GM19468 (cell line): ENCODE results near the gene MRM2.

Experiments
- ATAC-seq: cut with Tn5 transposase; IDR thresholded peaks from one replicate; pipeline ENCODE4 v1.9.1; 2021; ENCODE audit warnings: mild to moderate bottlenecking, moderate library complexity, moderate number of reproducible peaks; ENCODE audit not compliant: unreplicated experiment; ENCODE audit errors: extremely low read depth

The MRM2 gene

DNA sequence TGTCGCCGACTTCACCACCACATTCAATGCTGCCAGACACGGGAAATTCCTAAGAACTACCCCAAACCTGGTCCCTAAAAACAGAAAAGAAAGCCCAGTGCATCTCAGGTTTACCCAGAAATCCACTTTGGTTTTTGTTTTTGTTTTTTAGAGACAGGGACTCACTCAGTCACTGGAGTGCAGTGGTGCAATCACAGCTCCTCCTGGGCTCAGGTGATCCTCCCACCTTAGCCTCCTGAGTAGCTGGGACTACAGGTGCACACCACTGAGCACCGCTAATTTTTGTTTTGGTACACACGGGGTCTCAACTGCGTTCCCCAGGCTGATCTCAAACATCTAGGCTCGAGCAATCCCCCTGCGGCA lies 32.1 kb downstream of the MRM2 start:
- ATAC-seq: no peak

DNA sequence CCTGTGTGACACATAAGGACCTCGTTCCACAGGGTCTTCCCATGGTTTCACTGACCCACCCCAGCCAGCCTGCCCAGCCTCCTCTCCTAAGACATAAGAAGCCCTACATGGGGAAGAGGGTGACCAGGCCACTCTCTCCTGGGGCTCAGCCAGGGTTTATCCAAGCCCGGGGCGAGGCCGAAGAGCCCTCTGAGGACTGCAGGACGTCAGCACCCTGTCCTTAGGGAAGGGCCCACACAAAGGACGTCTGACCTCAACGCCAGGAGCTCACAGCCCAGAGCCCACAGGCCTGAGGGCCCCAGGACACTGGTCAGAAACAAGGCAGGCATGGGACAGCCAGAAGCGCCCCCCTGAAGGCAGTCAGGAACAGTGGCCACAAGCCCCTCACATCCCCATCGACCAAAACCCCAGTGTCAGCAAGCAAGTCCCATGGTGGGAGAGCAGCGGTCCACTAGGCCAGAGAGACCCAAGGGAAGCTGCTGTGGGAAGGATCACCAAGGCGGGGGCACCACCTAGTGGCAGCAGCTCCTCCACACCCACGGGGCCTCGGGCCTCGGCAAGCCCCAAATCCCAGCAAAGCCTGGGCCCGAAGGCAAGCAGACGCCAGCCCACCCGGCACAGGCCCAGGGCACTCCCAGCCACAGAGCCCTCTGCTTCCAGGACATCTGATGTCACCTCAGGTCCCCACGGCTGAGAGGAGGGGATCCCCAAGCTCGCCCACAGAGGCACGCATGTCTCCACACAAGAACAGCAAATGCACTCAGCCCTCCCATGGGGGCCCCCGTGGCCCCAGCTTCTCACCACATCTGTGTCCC lies 32.7 kb downstream of the MRM2 start:
- ATAC-seq: no peak

DNA sequence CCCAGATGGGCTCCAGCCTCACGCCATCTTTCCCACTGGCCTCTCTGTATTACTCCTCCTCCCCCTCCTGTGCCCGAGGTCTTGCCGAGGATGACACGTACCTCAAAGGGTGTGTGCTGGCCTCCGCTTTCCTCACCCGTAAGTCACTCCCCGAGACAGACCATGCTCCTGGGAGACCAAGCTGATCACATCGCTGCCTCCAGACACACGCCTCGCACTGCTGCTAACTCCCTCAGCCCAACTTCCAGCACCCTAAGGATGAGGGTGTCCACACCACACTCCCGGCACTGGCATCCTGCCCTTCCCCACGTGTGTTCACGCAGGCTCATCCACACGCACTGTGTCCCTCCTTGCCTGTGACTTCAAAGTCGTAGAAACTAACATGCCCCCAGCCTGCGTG lies 33.3 kb downstream of the MRM2 start:
- ATAC-seq: no peak

DNA sequence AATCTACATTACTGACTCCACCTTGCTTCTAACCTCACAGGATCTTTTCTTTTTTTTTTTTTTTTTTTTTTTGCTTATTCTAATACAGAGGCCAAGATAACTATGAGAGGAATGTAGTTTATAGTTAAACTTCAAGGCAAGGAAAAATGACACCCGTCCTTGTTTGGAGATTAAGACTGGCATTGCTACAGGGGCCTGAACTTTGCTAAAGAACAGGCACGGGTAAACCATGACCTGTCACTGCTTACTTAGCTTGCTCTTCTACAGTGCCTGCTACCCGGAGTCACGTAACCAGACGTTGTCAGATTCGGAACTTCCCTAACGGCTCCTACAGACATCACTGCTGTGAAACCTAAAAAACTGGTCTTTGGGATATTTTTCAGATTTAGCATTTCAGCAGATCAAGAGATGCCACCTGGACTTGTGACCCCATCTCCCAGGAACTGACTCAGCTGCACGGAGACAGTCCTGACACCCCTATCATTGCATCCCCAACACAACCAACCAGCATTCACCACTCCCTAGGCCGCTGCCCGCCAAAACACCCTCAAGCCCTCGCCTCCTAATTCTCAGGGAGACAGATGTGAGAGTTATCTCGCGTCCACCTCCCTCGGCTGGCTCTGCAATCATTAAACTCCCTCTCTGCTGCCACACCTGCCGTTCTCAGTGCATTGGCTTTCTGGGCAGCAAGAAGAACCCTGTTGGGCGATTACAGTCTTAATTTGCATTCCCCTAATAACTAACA lies 36.8 kb downstream of the MRM2 start:
- ATAC-seq: no peak

DNA sequence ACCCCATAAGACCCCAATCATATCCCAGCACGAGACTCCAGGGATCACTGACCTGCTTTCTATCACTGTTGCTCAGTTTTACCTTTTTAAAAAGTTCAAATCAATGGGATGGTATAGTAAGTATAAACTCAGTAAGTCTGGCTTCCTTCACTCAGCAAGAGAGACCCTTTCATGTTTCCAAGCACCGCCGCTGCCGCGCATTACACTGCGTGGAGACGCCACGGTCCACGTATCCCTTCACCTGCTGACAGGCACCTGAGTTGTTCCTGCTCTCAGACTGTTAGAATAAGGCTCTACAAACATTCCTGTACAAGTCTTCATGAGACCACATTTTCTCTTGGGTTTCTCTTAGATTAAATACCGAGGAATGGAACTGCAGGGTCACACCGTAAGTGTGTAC lies 37.6 kb downstream of the MRM2 start:
- ATAC-seq: no peak

DNA sequence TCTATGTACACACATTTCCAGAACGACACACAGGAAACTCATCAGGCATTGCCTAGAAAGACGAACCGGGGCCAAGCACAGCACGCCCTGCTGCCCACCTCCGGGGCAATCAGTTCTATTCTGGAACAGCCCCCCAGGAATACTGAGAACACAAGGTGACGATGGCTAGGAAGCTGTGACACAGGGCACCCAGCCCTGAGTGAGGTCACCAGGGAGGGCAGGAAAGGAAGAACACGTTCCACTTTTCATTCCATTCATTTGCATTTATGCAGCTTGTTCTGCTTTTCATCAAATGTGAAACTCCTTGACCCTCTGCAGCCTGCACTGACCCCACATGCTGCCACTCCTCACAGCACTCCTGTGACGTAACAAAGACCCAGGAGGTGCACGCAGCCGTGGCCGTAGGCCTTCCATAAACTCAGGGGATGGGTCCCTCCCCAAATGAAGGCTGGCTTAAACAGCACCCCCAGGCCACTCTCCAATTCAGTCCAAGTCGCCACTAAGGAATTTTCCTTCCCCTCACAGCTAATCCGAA lies 38.2 kb downstream of the MRM2 start:
- no peak for ATAC-seq

DNA sequence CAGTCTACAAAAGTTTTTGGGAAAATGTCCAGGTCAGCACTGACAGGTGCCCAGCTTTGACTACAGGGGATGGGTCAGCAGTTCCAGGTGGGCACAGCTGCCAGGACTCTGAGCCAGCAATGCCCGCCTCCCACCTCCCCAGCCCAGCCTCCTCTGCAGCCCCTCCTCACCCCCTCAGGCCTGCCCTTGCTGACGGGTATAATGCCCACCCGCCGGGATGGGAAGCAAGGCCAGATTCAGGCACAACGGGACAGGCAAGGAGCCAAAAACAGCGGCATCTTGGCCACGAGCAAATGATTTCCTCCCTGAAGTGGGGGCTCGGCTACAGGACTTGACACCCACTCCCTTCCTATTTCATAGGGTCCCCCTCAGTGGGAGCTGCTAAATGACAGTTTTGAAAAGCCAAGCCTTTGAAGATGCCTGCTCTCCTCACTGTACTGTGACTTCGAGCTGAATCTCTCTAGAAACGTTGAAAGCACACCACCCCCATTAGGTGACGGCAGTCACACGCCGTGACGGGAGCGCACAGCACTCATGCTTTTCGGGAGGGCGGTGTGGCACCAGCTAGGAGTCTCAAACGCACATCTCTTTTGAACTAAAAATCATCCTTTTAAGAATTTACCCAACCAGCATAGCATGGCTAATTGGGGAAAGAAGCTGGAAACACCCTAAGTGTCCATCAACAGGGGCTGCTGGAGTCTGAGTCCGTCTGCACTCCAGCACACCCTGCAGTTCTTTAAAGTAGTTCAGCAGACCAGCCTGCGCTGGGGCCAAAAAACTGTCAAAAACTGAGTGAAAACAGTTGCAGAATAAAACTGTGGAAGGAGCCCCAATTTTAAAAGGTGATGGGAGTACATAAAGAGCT lies 38.9 kb downstream of the MRM2 start:
- no peak for ATAC-seq

DNA sequence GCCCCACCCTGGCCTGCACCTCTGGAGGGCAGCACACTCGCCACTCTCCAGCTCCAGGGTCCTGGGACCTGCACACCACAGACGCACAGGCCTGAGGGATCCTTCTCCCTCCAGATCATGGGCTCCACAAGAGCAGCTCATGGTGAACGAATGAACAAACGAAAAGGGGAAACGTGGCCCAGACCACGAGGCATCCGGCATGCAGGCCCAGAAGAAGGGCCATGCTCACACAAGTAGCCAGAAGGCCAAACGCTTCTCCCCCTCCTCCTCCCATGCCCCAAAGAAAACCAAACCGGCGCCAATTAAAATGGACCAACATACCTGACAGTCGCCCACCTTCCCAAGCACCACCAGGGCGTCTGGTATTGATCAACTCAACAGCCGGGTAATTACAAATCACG lies 39.6 kb downstream of the MRM2 start:
- no peak for ATAC-seq

DNA sequence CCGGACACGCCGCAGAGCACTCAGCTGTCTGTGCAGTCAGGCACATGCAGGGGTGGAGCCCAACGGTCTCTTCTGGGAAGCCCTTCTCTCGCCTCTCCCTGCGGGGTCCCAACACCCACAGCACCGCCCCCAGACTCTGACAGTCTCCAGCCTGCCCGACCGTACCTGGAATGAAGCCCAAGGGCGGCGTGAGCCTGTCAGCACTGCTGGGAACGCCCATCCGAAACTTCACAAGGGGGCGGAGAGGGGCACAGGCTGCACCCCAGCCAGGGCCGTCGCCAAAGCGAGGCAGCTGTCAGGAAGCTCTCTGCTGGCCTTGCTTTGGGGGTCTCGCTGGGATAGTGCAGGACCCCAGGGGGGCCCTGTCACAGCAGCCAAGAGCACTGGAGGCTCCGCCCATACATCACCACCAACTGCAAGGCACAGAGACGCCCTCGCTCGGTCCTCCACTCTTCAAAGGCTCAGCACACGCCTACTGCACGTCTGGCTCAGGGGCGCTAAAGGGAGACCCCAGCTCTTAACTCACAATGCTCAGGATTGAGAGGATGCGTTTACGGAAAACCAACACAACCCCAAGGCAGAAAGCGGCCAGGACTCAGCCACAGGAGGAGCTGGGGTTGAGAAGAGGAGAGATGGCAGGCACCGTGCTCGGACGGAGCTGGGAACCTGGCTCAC lies 40.2 kb downstream of the MRM2 start:
- ATAC-seq: no peak

DNA sequence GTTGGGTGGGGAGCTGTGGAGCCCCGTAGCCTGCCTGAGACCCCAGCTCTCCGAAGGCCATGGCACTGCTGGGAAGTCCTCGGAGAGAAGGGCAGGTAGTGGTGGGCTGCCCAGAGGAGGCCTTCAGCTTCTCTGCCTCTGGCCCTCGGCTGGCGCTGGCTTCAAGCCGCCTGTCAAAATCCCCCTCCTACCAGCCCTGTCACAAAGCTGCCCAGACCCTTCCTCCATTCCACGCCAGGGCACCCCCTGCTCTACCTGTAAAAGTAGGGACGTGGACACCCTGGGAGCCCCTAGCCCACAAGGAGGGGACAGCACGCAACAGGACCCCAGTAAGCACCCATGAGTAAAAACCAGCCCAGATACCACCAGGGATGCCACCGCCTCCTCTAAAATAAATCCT lies 40.9 kb downstream of the MRM2 start:
- ATAC-seq: no peak

DNA sequence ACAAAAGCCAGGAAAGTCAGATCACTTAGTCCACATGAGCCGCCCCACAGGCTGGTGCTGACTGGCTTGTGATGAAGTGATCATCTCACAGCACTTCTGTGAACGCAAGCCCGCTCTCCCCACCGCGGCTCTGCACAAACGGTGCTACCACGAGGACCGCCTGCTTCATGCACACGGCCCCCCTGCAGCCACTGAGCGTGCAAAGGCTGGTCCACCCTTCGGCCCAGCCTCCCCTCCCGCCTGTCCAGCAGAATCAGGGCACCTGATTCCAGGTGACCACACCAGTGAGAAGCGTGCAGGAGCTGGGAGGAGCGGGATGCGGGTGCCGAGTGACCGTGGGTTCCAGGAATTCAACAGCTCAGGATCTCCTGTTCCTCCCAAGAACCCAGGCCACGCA lies 41.4 kb downstream of the MRM2 start:
- no peak for ATAC-seq

DNA sequence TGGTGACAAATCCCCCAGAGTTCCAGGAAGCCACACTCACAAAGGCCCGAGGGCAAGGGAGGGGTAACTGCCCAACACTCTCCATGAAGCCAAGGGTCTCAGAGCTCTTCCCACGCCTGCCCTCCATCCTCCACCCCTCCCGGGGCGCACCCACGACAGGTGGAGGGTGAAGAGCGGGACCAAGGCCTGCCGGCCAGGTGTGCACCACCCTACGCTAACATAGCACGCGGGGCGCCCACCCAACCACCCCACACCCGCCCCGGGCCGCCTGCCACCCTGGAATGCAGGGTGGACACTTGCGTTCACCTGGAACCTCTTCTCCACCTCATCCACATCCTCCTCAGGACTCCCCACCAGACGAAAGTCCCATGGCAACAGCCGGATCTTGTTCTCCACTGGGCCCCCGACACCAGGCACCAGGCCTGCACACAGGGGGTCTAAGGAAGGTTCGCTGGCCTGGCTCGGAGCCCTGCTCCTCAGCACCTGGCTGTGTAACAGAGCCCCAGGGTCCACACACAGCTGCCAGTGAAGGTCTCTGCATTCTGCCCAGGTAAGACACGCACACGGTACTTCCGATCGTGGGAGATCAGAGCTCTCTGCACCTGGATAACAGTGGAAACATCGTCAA lies 41.9 kb downstream of the MRM2 start:
- ATAC-seq: no peak

DNA sequence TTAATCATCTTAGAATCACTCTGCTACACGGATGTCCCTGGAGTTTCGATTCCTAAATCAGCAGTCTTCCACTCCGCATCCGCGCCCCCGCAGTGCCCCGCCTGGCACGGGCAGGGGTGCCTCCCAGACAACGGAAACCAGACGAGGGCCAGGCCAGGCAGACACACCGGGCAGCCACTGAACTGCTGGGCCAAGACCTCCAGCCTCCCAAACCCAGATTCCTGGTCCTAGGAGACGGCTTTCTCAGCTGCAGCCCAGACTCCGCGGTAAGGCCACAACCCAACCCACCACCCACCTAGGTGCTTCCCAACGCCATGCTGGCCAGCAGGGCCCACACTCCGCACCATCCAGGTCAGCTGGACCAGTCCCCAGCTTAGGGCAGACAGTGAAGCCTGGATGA lies 42.5 kb downstream of the MRM2 start:
- no peak for ATAC-seq

DNA sequence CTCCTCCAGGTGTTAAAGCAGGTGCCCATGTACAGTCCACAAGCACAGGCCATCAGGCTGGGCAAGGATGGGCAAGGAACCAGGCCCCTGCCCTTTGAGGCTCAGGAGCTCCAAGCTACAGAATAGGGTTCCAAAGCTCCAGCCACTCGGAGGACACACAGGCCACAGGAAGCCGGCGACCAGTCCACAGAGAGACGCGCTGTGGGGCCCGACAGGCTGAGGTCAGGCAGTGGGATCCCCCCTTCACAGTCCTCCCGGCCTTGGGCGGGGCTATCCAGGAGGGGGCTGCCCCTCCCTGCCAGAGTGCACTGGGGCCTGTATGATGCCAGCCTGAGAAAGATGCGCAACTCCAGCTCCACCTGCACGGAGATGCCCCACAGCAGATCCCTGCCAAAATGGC lies 43.2 kb downstream of the MRM2 start:
- no peak for ATAC-seq

DNA sequence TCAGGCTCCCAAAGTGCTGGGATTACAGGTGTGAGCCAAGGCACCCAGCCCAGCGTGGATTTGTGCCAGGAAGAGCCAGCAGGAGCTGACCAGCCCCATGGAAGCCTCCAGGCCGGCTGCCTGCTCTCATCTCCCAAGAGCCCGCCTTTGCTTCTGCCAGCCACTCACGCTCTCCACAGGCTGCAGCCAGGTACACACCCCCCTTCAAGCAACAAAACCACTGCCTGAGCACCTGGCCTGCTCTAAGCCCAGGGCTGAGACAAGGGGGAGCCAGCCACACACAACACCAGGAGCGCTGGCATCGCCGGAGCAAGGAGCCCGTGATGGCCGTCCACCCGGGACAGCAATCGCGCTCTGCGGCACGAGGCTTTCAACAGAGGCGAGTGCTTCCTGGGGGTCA lies 43.8 kb downstream of the MRM2 start:
- ATAC-seq: no peak

DNA sequence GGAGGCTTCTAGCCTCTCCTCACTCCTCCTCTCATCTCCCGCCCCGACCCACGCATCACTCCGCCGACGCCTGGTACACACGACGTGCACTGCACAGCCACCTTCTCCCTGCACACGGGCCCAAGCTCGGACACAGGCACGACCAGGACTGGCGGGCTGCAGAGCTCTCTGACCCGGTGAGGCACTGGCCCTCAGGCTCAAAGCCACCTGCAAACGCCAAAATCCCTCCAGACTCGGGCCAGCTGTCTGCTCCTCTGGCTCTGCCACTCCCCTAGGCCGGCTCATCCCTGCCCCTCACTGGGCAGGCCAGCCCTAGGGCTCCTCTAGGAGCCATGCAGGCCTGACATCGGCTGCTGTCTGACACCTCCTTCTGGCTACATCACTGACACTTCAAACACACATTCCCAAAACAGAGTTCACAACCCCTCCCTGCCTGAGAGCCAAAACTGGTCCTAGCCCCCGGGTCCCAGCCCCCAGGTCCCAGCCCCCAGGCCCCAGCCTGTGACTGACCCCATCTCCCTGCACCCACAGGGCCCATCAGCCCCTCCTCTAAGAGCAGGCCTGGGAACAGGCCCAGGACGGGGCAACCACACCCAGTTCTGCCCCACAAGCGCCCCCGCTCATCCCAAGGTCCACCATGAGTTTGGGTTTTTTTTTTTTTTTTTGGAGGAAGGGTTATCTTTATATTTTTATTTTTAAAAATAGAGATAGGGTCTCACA lies 44.4 kb downstream of the MRM2 start:
- ATAC-seq: no peak

DNA sequence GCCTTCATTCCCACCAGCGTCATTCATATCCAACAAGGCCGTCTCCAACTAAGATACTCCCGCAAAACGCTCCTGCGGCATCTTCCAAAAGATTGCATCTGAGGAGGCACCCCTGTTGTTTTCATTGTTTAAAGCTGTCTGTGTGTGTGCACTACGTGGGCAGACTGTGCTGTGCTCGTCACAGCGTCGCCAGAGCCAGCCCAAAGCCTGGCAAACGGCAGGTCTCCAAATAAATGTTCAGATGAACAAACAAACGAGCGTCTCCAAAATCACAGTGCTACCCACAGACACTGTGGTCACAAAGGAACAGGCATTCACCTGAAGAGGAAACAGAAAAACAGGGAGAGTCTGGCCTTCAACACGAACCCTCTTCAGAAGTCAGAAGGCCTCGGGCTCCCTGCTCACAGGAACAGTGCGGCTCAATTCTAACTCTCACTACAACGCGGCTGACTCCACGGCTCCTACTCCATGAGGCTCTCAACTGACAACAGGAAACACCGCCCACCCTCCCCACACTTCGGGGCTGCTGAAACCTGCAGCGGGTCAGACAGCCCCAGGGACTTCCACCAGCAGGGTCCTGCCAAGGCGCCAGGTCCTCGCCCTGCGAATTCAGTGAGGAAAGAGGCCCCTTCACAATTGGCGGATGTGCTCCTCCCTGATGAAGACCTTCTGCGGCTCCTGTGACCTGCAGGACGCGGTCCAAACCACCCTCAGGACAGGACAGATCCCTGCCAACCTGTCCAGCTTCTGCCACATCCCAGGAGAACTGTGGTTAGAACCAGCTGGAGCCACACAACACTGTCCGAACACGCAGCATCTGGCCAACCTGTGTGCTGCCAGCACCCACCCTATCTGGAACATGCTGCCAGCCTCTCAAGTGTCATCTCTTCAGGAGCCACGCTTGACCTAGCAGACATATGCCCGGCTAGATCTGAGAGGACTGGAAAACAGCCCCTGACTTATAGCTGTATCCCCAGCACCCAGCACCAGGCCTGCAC lies 45.3 kb downstream of the MRM2 start:
- no peak for ATAC-seq
